HG03571 (cell line): ENCODE results near the gene FAT1.

Experiments used
- ATAC-seq: cut with Tn5 transposase; IDR thresholded peaks from one replicate; pipeline ENCODE4 v1.9.1; 2021; ENCODE audit not compliant: unreplicated experiment

Gene FAT1

DNA sequence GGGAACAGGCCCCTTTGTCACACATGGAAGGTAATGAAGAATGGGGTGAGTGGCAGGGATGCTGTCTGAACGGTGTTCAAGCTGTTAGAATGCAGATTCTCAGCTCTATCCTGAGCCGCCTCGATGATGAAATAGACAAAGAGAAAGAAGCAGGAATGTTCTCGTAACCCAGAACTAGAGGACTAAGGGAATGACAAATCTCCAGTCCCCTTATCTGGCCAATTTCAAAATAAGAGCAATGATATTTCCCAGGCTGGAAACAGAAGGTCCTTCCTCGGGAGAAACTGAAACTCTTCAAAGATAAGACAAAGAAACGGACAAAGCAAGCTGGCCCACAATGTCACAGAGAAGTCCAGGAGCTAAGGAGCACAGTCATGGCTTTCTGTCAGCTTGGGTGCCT, 138.7 kb downstream of the FAT1 start:
- ATAC-seq = no peak

DNA sequence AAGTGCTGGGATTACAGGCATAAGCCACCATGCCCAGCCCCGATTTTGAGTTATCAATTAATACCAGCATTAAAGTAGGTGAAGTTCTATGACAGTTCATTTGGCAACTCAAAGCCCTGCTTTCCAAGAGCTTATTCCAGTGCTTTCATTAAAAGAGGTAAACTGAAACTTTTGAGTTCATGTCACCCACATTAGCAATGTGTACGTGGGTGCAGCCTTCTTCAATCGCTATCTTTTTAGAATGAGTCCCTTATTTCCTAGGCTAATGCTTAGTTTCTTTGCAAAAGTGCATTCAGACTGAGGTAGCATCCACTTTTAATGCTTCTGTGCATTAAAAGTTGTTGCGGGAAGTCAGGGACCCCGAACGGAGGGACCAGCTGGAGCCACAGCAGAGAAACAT, 142.2 kb downstream of the FAT1 start:
- ATAC-seq = no peak

DNA sequence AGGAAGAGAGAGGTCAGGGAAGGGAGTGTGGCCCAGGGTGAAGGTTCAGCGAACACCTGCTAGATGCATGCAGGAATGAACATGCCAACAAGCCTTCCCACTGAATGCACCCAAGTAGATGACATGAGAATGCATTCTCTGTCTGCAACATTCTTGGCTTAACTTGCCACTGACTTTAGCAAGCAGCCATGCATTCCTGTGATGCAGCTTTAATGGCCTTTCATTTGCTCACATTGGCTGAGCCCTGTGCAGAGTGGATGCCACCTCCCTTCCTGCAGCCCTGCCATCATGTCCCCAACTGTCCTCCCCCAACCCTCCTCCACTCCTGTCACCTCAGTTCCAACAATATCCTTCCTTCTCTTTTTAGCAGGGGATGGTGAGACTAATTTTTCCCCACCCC, 143.0 kb downstream of the FAT1 start:
- no peak for ATAC-seq

DNA sequence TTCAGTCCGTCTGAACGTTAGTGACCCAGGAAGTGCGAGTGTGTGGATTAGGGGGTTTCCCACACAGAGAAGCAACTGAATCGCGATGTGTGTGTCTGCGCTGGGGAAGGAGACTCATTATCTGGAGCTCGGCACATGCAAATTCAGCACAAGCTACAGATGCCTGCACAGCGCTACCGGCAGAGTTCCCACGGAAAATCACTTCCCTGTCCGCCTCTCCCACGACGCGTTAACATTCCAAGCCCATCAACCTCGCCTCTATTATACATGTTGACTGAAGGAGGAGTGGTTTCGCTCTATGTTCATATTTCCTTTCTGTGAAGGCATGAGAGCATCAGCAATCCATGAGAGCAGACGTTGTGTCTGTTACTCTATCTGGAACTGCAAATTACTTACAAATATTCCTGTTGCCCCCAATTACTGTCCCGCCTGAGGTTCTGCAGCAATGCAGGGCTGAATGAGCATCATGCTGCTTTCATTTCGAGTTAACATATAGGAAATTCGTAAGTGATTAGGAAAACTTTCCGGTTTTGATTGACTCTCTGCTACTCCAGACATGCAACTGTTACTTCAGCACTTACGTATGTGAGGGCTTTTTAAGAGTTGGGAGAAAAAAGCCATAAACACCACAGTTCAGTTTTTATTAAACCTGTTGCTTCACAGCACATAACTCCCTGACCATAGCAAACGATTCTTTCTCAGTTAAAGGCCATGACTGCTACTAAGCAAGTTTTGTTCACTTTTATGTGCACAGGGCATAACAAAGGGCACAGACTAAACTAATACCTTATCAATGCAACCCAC, 153.3 kb downstream of the FAT1 start:
- no peak for ATAC-seq

DNA sequence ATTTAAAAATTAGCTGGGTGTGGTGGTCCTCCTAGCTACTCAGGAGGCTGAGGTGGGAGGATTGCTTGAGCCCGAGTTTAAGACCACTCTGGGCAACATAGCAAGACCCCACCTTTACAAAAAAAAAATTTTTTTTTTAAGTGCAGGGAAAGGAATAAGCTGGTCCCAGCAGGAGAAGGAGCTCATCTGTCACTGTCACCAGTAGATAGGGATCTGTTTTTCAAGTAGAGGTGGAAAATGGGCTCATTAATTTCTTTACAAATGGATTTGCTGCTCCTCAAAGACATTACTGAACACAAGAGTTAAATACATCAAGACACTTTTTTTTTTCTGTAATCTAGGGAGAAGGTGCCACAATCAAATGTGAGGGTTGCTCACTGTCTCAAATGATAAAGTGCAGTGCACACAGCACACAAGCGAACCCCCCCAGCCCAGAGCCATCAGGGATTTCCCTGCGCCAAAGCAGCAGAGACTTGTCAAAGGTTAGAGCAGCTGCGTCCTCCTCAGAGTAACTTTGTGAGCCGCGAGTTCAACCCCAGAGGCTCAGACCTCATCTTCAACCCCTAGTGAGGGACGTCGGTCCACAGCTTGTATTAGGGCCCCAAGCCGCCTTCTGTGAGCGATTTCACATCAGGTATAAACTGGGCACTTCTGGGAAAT, 154.0 kb downstream of the FAT1 start:
- ATAC-seq = no peak

DNA sequence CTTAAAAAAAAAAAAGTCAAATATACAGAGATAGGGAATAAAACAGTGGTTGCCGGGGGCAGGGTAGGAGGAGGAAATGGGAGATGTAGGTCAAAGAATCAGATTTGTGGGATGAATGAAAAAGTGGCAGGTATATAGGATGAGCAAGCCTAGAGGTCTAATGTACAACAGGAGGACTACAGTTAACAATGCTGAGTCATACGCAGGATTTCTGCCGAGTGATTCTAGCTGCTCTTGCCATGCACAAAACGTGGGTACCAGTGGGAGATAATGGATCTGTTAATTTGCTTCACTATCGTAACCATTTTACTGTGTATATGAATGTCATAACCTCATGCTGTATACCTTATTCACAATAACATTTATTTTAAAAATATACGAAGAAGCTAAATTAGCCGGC, 157.6 kb downstream of the FAT1 start:
- no peak for ATAC-seq

DNA sequence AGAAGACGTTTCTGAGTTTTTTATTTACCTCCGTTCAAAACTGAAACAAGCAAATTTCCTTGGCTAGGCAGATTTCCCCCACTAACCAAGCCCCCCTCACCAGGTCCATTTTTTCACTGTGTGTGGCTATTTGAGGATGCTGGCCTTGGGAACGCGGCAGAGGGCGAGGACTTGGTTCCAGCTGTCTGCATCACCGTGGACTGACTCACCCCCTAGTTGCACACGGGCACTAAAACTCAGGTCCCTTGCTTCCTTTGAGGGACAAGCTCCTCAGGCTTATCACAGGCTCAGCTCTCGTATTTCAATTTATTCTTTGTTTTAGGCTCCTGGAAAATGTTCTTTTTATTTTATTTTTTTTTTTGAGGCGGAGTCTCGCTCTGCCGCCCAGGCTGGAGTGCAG, 159.9 kb downstream of the FAT1 start:
- ATAC-seq = no peak

DNA sequence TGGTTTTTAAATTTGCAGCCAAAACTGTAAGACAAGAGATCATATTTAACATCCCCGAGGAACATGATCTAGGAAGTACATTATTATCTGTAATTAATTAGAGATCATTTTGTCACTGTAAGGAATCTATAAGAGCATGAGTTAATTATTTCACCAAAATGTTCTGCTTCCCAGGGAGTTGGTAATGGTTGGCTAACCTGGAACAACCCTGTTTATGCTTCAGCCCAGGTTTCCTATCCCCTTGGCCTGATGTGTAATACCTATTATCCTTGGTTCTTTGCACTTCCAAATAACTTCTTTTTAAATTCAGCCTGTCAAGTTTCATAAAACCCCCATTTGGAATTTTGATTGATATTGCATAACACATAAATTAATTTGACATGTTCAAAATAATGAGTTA, 161.9 kb downstream of the FAT1 start:
- no peak for ATAC-seq

DNA sequence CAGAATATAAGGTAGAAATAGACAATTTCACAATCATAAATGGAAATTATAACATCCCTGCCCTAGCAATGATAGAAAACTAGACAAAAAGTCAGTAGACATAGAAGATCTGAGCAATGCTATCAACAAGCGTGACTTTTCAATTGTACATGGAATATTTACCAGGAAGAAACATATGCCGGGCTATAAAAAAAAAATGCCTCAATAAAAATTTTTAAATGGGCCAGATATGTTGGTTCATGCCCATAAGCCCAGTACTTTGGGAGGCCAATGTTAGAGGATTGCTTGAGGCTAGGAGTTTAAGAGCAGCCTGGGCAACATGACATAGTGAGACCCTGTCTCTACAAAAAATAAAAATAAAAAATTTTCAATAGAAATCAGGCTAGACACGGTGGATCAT, 163.0 kb downstream of the FAT1 start:
- ATAC-seq = no peak

DNA sequence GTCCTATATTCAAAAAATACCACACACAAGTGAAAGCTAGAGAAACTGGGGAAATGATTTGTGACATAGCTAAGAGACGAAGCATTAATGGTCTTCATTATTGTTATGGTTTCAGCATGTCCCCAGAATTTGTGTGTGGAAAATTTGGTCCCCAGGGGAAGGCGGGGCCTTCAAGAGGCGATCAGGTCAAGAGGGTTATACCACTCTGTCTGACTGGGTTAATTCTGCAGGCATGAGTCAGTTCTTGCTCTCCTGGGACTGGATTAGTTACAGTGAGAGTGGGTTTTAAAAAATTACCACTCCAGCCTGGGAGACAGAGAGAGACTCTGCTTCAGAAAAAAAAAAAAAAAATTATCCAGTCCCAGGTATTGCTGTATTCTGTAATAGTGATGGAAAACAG, 166.2 kb downstream of the FAT1 start:
- ATAC-seq = no peak

DNA sequence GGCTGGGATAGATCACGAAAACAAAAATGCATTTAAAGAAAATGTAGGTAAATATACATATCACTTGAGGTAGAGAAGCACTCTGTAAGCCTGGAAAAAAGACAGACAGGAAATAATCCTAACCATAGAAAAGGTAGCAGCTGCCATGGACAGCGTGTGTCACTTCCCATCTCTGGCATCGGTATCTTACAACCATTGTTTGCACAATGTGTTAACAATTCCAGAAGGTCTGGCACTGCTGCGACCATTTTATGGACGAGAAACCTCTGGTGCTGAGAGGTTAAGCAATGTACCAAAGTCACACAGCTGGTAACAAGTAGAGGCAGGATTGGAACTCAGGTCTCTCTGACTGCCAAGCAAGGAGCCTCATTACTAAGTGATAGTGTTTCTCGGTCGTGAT, 166.6 kb downstream of the FAT1 start:
- no peak for ATAC-seq

DNA sequence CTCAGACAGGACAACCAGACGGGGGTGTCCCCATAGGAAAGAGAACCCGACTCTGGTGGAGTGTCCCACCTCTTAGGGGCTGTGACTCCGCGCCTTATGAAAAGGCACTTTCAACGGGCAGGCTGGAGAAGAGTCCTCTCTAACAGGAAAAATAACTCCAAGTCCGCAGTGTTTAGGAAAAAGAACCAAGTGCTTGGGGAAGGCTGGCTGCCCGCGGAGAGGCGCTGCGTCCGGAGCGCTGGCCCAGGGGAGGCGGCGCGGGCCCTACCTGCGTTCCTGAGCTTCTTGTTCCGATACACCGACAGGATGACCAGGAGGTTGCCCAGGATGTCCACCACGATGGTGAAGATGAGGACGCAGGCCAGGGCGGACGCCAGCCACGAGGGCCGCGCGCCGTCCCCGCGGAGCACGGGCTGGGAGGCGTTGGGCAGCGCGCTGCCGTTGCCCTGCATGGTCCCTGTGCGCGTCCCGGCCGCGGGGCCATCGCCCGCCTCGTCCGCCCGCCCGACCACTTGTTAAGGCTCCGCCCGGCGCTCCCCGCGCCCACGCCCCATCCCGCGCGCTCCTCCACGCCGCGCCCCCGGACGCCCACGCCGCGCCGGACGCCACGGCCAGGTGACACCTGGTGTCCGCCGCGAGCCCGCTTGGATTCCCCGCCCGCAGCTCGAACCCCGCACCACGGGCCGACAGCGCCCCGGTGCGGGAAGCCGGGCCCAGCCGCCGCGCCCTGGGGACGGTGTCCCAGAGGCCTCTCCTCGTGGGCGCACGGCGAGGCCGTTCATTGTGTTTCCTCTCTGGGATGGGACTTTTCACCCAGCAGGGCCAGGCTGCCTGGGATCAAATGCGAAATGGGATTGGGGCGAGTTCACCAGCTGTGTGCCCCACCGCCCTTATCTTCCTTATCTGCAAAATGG, 168.5 kb downstream of the FAT1 start, which contains the start of gene MTNR1A:
Gene MTNR1A, minus strand, starts transcription at position 654 of the 914 bp plus-strand sequence. Its CDS starts 202 bp downstream, at position 452.
- ATAC-seq = no peak

DNA sequence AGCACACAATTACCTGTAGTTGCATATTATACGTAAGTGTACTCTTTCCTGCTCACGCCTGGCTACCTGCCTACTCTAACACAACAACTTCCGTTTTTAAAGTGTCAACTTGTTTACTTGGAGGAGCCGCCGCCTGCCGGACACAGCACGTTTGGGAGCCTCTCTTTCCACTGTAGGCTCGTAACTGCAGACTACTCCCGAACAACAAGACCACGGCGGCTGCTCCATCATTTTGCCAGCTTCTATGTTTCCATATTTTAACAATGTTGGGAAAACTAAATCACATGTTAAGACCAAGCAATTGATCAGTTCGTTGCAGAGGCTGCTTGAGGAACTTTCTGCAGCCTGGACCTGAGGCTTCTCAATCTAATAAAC, 169.1 kb downstream of the FAT1 start:
- no peak for ATAC-seq

DNA sequence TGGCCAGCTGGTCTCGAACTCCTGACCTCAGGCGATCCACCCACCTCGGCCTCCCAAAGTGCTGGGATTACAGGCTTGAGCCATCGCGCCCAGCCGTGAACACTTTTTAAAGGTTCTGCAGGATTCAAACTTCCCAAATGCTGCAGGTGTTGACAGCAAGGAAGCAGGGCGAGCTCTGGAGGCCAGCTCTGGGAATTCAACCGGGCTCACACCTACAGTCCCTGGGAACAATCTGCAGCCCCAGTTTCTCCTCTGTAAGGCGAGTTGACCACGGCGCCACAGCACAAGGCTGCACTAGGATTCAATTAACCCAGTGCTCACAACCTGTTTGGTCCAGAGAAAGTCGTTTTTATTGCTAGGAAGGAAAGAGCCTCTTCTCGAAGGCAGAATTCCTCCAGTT, 169.9 kb downstream of the FAT1 start:
- no peak for ATAC-seq

DNA sequence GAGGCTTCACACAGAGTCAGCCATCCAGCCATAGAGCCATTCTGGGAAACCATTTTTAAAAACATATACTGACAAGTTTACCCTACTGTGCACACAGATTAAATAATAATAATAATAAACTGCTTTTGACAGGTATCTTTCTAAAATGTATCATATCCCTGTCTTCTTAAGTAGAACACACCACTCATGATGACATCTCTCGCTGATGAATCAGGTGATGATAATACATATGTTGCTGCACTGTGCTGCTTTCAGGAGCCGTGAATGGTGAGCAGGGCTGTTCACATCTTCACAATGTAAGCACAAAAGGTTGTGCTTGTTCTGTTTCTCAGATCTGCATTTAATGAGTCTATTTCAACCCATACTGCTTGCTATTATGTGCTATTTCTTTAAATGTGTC, 171.8 kb downstream of the FAT1 start:
- ATAC-seq = no peak

DNA sequence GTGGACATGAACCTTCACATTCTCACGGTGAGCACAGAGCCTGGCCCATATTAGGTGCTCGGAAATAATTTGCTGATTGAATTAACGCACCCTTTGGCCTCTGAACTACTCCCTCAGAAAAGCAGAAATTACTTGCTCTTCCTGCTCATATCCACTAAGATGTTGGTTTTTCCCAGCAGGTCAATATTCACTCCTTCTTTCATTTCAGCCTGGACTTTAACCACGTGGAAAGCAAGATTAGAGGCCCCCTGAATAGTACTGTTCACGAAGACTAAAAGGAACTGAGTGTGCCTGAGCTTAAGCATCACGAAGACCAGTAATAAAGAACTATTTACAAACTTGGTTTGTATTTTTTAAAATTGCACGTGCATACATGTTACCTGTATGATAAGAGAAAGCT, 178.2 kb downstream of the FAT1 start:
- ATAC-seq = no peak

DNA sequence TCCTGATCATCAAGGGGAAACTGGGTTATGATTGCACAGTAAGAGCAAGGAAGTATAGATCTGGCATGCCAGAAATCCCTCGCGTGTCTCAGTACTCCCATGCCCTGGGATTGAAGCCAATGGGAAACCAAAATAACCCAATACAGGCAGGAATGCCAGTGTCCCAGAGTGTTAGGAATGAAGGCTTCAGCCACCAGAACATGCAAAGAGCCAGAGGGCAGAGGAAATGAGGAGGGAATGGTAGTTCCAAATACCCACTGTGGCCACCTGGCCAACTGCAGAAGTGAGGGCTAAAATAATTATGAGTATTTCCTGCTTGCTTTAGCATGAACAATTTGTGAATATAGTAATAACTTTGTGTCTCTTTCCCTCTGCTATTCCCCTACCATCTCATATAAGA, 180.4 kb downstream of the FAT1 start:
- no peak for ATAC-seq

DNA sequence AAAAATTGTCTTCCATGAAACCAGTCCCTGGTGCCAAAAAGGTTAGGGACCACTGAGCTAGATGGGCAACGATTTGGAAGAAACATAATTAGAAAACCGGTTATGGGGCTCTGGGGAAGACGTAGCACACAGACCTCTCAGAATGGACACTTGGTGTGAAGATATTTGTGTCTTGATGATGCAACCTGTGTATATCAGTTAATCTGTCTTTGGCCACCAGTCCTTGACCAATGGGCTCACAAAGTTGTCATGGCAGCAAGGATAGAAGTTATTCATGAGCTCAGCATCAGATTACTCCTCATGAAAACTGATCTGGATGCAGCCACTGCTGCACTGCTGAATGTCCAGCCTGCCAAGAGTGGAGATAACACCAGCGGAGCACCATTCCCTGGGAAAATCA, 181.9 kb downstream of the FAT1 start:
- no peak for ATAC-seq

DNA sequence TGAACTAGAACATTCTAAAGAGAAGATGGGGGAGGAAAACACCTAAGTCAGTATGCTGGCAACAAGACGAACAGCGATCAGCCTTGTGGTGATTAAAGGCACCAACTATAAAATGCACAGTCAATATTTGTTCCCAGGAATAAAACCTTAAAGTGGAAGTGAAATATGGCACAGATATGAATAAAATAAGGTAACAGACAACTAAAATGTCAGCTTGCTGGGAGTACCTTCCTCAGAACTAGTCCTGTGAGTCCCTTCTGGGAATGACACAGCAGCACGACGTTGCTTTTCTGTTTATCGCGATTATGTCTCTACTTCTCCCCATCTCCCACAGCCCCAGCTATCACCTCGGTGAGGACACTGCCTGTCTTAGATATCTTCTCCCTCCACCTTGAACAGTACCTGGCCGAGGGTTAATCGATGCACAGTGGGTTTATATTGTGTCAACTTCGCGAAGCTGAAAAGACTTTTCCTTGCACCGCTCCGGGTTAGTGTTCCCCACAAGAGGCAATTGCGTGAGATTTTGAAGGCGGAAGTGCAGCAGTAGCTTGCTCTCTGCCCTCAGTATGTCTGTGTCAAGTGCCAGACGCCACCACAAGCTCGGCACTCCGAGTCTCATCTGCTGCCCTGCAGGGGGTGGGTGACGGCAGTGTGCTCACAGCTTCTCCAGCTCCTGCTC, 185.7 kb downstream of the FAT1 start:
- ATAC-seq = no peak
